Measurements from ENCODE around the gene LOXHD1.

Gene LOXHD1

GRCh38 chr18:46437061-46437460, 220.0 kb downstream of the LOXHD1 start:
- H3K4me3 ChIP-seq (ENCODE audit: low read length): no peak overlapping the region
- DNase-seq (ENCODE audit: low read depth): no peak
- no peak for TF ChIP-seq CTCF (IDR thresholded peaks at IDR 0.05; ENCODE audit: insufficient read depth, low read depth, low read length, missing control alignments)

GRCh38 chr18:46436621-46437020, 220.4 kb downstream of the LOXHD1 start:
- TF ChIP-seq CTCF (IDR thresholded peaks at IDR 0.05; ENCODE audit: insufficient read depth, low read depth, low read length, missing control alignments): no peak
- no peak for DNase-seq (ENCODE audit: low read depth)
- H3K4me3 ChIP-seq (ENCODE audit: low read length): no peak overlapping the region

GRCh38 chr18:46435031-46435430, 222.0 kb downstream of the LOXHD1 start:
- DNase-seq (ENCODE audit: low read depth): no peak
- no peak overlapping the region for H3K4me3 ChIP-seq (ENCODE audit: low read length)
- no peak for TF ChIP-seq CTCF (IDR thresholded peaks at IDR 0.05; ENCODE audit: insufficient read depth, low read depth, low read length, missing control alignments)

GRCh38 chr18:46434629-46435028, 222.4 kb downstream of the LOXHD1 start:
- no peak for DNase-seq (ENCODE audit: low read depth)
- H3K4me3 ChIP-seq (ENCODE audit: low read length): no peak overlapping the region
- no peak for TF ChIP-seq CTCF (IDR thresholded peaks at IDR 0.05; ENCODE audit: insufficient read depth, low read depth, low read length, missing control alignments)

GRCh38 chr18:46433121-46433826, 223.7 kb downstream of the LOXHD1 start:
- TF ChIP-seq CTCF (IDR thresholded peaks at IDR 0.05; ENCODE audit: insufficient read depth, low read depth, low read length, missing control alignments): no peak
- DNase-seq (ENCODE audit: low read depth): no peak
- H3K4me3 ChIP-seq (ENCODE audit: low read length): no peak overlapping the region

- TF ChIP-seq CTCF (IDR thresholded peaks at IDR 0.05; ENCODE audit: insufficient read depth, low read depth, low read length, missing control alignments): no peak
- no peak for DNase-seq (ENCODE audit: low read depth)
- no peak overlapping the region for H3K4me3 ChIP-seq (ENCODE audit: low read length)
Observed at GRCh38 chr18:46431522-46432171, 225.4 kb downstream of the LOXHD1 start.

Measured in epithelial cell of esophagus (primary cell).